Suprapubic skin (tissue), 4 donors: Measurements from ENCODE around the gene FBXO36. TPM values are rescaled to one million over a fixed set of nuclear protein-coding genes. Genes with fewer than 3 reads are reported as not detected.

ENCODE experiments used
- DNase-seq, 2 donors: peaks; one replicate each; pipeline ENCODE4 v3.0.0-alpha.2; 2019; ENCODE audit warnings: low spot score in 2 of 2
- H3K27ac ChIP-seq: fragments of 200-600 bp; sonication (generic); one replicate; pipeline ENCODE4 v1.5.1; 2019
- H3K27me3 ChIP-seq: fragments of 200-600 bp; sonication (generic); one replicate; pipeline ENCODE4 v1.5.1; 2019
- H3K36me3 ChIP-seq: fragments of 200-600 bp; sonication (generic); one replicate; pipeline ENCODE4 v1.5.1; 2019
- H3K4me1 ChIP-seq: fragments of 200-600 bp; sonication (generic); one replicate; pipeline ENCODE4 v1.5.1; 2019
- H3K4me3 ChIP-seq: fragments of 200-600 bp; sonication (generic); one replicate; pipeline ENCODE4 v1.5.1; 2019; ENCODE audit warnings: mild to moderate bottlenecking
- H3K9me3 ChIP-seq: fragments of 200-600 bp; sonication (generic); one replicate; pipeline ENCODE4 v1.5.1; 2019
- CTCF ChIP-seq, 2 donors: fragments of 200-600 bp in 1 of 2; fragments of 450-650 bp in 1 of 2; sonication (generic) in 1 of 2; IDR thresholded peaks; one replicate each; pipeline ENCODE4 v1.5.1; 2016 to 2019; ENCODE audit warnings: antibody characterized with exemption in 2 of 2, mild to moderate bottlenecking in 1 of 2, moderate library complexity in 1 of 2
- EP300 ChIP-seq: sonication (generic); formaldehyde crosslinking; IDR thresholded peaks from one replicate; pipeline ENCODE4 v1.6.1; 2017; ENCODE audit warnings: antibody characterized with exemption
- POLR2A ChIP-seq, 2 donors: fragments of 450-650 bp; IDR thresholded peaks; one replicate each; pipeline ENCODE4 v1.6.1; 2017; ENCODE audit warnings: antibody characterized with exemption in 2 of 2, mild to moderate bottlenecking in 2 of 2, moderate library complexity in 2 of 2
- POLR2AphosphoS5 ChIP-seq, 3 donors: sonication (generic); formaldehyde crosslinking; IDR thresholded peaks; one replicate each; pipeline ENCODE4 v1.6.1; 2017; ENCODE audit warnings: antibody characterized with exemption in 3 of 3
- WGBS: methylation state at CpG from one replicate; pipeline ENCODE4 v1.1.5; 2018; 5-methylcytosine and 5-hydroxymethylcytosine counted together
- total RNA-seq, 4 donors: library from RNA; depleted of rRNA; stranded (reverse); fragments of >200 nt; gene quantifications; one replicate each; pipeline ENCODE4 v1.1.0, GENCODE V29; 2016

FBXO36 gene
- total RNA-seq, 4 donors from 2014 or later: 4.5 to 8.4 (median 5.9) TPM

GRCh38 chr2:229937537-229937936, 15.2 kb downstream of the FBXO36 start:
- no peaks in the 10 kb centered on the region for H3K36me3 ChIP-seq
- H3K27me3 ChIP-seq: no peaks in the 10 kb centered on the region
- TF ChIP-seq POLR2A (IDR thresholded peaks at IDR 0.05): no peak
- no peaks in the 10 kb centered on the region for H3K9me3 ChIP-seq
- no peak overlapping the region for H3K27ac ChIP-seq
- H3K4me1 ChIP-seq: no peaks in the 10 kb centered on the region
- 91% methylated on average over 4 of the region's 4 CpGs for WGBS
- DNase-seq: no peak
- H3K4me3 ChIP-seq: no peak overlapping the region

GRCh38 chr2:229942671-229943070, 20.4 kb downstream of the FBXO36 start:
- Histone ChIP-seq H3K4me3 (no peak overlapping the region), H3K4me1 (no peaks in the 10 kb centered on the region), H3K27ac (no peak overlapping the region), H3K36me3 (no peaks in the 10 kb centered on the region), H3K9me3 (no peaks in the 10 kb centered on the region), H3K27me3 (no peaks in the 10 kb centered on the region)
- TF ChIP-seq POLR2A (IDR thresholded peaks at IDR 0.05) (no peak), POLR2AphosphoS5 (IDR thresholded peaks at IDR 0.05) (no peak), CTCF (IDR thresholded peaks at IDR 0.05) (no peak), EP300 (no peak)
- 90% methylated on average over 8 of the region's 8 CpGs for WGBS
- DNase-seq: no peak

- no peak for TF ChIP-seq POLR2A (IDR thresholded peaks at IDR 0.05)
- TF ChIP-seq POLR2AphosphoS5 (IDR thresholded peaks at IDR 0.05): no peak
- TF ChIP-seq CTCF (IDR thresholded peaks at IDR 0.05): no peak
- TF ChIP-seq EP300: no peak
- H3K4me3 ChIP-seq: no peak overlapping the region
- no peaks in the 10 kb centered on the region for H3K4me1 ChIP-seq
- H3K27ac ChIP-seq: no peak overlapping the region
- H3K9me3 ChIP-seq: no peaks in the 10 kb centered on the region
- H3K27me3 ChIP-seq: no peaks in the 10 kb centered on the region
- DNase-seq: no peak
- WGBS: 100% methylated on average over 1 of the region's 2 CpGs
- no peaks in the 10 kb centered on the region for H3K36me3 ChIP-seq
Observed at GRCh38 chr2:229943171-229943570, 20.9 kb downstream of the FBXO36 start.

- H3K9me3 ChIP-seq: no peaks in the 10 kb centered on the region
- no peak overlapping the region for H3K27ac ChIP-seq
- 79% methylated on average over 5 of the region's 5 CpGs for WGBS
- H3K4me3 ChIP-seq: no peak overlapping the region
- no peaks in the 10 kb centered on the region for H3K36me3 ChIP-seq
- no peaks in the 10 kb centered on the region for H3K4me1 ChIP-seq
- TF ChIP-seq EP300: no peak
- TF ChIP-seq CTCF (IDR thresholded peaks at IDR 0.05): no peak
- no peak for TF ChIP-seq POLR2AphosphoS5 (IDR thresholded peaks at IDR 0.05)
- no peak for TF ChIP-seq POLR2A (IDR thresholded peaks at IDR 0.05)
- H3K27me3 ChIP-seq: no peaks in the 10 kb centered on the region
- DNase-seq: no peak
Observed at GRCh38 chr2:229943770-229944449, 21.6 kb downstream of the FBXO36 start.

GRCh38 chr2:229945975-229946374, 23.7 kb downstream of the FBXO36 start:
- TF ChIP-seq CTCF (IDR thresholded peaks at IDR 0.05) (no peak), EP300 (no peak), POLR2A (IDR thresholded peaks at IDR 0.05) (no peak), POLR2AphosphoS5 (IDR thresholded peaks at IDR 0.05) (no peak)
- Histone ChIP-seq H3K9me3 (no peaks in the 10 kb centered on the region), H3K4me1 (no peaks in the 10 kb centered on the region), H3K36me3 (no peaks in the 10 kb centered on the region), H3K27me3 (no peaks in the 10 kb centered on the region), H3K4me3 (no peak overlapping the region), H3K27ac (no peak overlapping the region)
- DNase-seq: no peak
- WGBS: 93% methylated on average over 8 of the region's 8 CpGs

- no peak for DNase-seq
- TF ChIP-seq EP300 (no peak), POLR2AphosphoS5 (IDR thresholded peaks at IDR 0.05) (no peak), POLR2A (IDR thresholded peaks at IDR 0.05) (no peak), CTCF (IDR thresholded peaks at IDR 0.05) (no peak)
- no peak overlapping the region for H3K27ac ChIP-seq
- WGBS: 80% methylated on average over 1 of the region's 1 CpG
- no peak overlapping the region for H3K4me3 ChIP-seq
- H3K27me3 ChIP-seq: no peaks in the 10 kb centered on the region
- H3K9me3 ChIP-seq: no peaks in the 10 kb centered on the region
- H3K36me3 ChIP-seq: no peaks in the 10 kb centered on the region
- H3K4me1 ChIP-seq: no peaks in the 10 kb centered on the region
Observed at GRCh38 chr2:229947544-229947943, 25.2 kb downstream of the FBXO36 start.
